Measurements from ENCODE around the gene MSLN. TPM values are rescaled to one million over a fixed set of nuclear protein-coding genes. Genes with fewer than 3 reads are reported as not detected.

Gene MSLN
- polyA plus RNA-seq, 1 of the 3 experiments (the other 2 are of a cell fraction): 0.02 TPM

DNA sequence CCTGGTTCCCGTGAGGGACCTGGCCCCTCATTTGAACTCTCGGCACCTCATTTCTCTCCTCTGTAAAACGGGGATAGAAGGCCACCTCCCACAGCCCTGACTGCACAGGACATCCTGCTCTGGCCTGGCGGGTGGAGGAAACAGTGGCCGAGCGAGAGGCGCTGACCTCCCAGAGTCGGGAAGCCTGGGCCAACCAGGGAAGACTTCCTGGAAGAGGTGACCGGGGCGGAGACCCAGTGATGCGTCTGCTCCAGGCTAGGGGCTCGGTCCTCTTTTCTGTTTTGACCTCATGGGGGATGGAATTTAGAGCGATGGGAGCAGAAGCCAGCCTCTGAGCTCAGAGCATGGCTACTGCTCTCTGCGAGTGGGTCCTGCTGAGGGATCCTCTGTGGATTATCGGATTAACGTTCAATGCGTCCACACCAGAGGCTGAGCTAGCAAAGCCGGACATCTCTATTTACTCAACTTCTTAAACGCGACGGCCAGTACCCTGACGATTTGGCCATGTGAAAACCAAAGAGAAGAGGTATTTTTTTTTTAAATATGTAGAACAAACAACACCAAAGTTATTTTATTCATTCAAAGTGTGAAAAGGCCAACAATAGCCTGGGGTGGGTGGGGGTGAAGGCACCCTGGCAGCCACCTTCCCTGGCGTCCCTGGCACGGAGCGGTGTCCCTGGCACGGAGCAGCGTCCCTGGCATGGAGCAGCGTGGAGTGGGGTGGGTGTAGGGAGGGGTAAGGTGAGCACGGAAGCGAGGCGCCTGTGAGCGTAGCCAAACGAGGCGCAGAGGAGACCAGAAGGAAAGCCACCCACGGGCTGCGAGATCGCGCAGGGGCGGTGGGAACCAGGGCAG, 9.2 kb upstream of the MSLN start:
- Histone ChIP-seq H3K9me3 (peaks cover 1% of the 10 kb centered on the region; the same call in 1 of the 2 replicates), H3F3A (replicated peaks; ENCODE audit: insufficient read depth) (peaks cover 4% of the 10 kb centered on the region), H3K4me3 (ENCODE audit: low read depth in 2 of 2, low read length in 1 of 2) (no peak overlapping the region), H2AFZ (ENCODE audit: low read depth) (no peak overlapping the region), H3K9ac (no peak overlapping the region), H3K4me1 (ENCODE audit: control insufficient read depth in 1 of 2, insufficient read depth in 2 of 2, low read depth in 1 of 2, low read length in 1 of 2) (no peaks in the 10 kb centered on the region), H3K36me3 (replicated peaks in 1 of 2; ENCODE audit: control insufficient read depth in 1 of 2, insufficient read depth in 2 of 2, low read length in 1 of 2) (no peaks in the 10 kb centered on the region), H4K20me1 (ENCODE audit: insufficient read depth) (no peaks in the 10 kb centered on the region), H3K4me2 (no peak overlapping the region), H3K79me2 (ENCODE audit: insufficient read depth) (no peaks in the 10 kb centered on the region), H3K27me3 (ENCODE audit: insufficient read depth) (no peaks in the 10 kb centered on the region), H3K9me2 (no peaks in the 10 kb centered on the region), H3K27ac (ENCODE audit: low read depth in 2 of 2, low read length in 1 of 2) (no peak overlapping the region)
- WGBS (ENCODE audit: low lambda C conversion rate): 85% methylated on average over 38 of the region's 39 CpGs
- ChIA-PET POLR2A (interaction anchor here (1.0 kb wide), 1 partner anchor 31 kb away, joined by 4 read pairs; the partner anchor contains the start of gene ANTKMT), CTCF (interaction anchor here (0.7 to 1.4 kb wide), 3 partner anchors 8 to 35 kb away, joined by 3 to 8 read pairs (median 3); no protein-coding TSS in a partner anchor)
- TF ChIP-seq FOXM1 (IDR thresholded peaks at IDR 0.05; ENCODE audit: low read depth) (no peak), EP300 (IDR thresholded peaks at IDR 0.05; ENCODE audit: borderline replicate concordance in 1 of 2, low read depth in 1 of 2, low read length in 1 of 2) (no peak), EZH2phosphoT487 (IDR thresholded peaks at IDR 0.05; ENCODE audit: borderline replicate concordance, low read depth) (no peak), RAD21 (IDR thresholded peaks at IDR 0.05; ENCODE audit: low read length) (no peak), ELF1 (IDR thresholded peaks at IDR 0.05) (no peak), NFIC (IDR thresholded peaks at IDR 0.05; ENCODE audit: borderline replicate concordance) (no peak), MEF2A (IDR thresholded peaks at IDR 0.05; ENCODE audit: borderline replicate concordance, low read depth) (no peak), SMC3 (IDR thresholded peaks at IDR 0.05; ENCODE audit: low read depth, low read length) (no peak), TCF12 (IDR thresholded peaks at IDR 0.05) (no peak), POLR2AphosphoS5 (IDR thresholded peaks at IDR 0.05; ENCODE audit: low read depth, low read length) (no peak), RCOR1 (IDR thresholded peaks at IDR 0.05; ENCODE audit: low read length) (no peak), TAF1 (IDR thresholded peaks at IDR 0.05; ENCODE audit: borderline replicate concordance, low read depth, low read length) (no peak), JUND (IDR thresholded peaks at IDR 0.05) (no peak), GABPA (IDR thresholded peaks at IDR 0.05; ENCODE audit: low read depth) (no peak), FOSL2 (IDR thresholded peaks at IDR 0.05; ENCODE audit: borderline replicate concordance, low read depth) (no peak), FOXJ3 (CRISPR knock-in tag; IDR thresholded peaks at IDR 0.05) (no peak), RFX5 (IDR thresholded peaks at IDR 0.05; ENCODE audit: low read length) (no peak)
- TF ChIP-seq, protein P1, sequence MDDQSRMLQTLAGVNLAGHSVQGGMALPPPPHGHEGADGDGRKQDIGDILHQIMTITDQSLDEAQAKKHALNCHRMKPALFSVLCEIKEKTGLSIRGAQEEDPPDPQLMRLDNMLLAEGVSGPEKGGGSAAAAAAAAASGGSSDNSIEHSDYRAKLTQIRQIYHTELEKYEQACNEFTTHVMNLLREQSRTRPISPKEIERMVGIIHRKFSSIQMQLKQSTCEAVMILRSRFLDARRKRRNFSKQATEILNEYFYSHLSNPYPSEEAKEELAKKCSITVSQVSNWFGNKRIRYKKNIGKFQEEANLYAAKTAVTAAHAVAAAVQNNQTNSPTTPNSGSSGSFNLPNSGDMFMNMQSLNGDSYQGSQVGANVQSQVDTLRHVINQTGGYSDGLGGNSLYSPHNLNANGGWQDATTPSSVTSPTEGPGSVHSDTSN (IDR thresholded peaks at IDR 0.05): no peak
- TF ChIP-seq, protein P2, sequence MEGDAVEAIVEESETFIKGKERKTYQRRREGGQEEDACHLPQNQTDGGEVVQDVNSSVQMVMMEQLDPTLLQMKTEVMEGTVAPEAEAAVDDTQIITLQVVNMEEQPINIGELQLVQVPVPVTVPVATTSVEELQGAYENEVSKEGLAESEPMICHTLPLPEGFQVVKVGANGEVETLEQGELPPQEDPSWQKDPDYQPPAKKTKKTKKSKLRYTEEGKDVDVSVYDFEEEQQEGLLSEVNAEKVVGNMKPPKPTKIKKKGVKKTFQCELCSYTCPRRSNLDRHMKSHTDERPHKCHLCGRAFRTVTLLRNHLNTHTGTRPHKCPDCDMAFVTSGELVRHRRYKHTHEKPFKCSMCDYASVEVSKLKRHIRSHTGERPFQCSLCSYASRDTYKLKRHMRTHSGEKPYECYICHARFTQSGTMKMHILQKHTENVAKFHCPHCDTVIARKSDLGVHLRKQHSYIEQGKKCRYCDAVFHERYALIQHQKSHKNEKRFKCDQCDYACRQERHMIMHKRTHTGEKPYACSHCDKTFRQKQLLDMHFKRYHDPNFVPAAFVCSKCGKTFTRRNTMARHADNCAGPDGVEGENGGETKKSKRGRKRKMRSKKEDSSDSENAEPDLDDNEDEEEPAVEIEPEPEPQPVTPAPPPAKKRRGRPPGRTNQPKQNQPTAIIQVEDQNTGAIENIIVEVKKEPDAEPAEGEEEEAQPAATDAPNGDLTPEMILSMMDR (IDR thresholded peaks at IDR 0.05): no peak
- TF ChIP-seq, protein P3, sequence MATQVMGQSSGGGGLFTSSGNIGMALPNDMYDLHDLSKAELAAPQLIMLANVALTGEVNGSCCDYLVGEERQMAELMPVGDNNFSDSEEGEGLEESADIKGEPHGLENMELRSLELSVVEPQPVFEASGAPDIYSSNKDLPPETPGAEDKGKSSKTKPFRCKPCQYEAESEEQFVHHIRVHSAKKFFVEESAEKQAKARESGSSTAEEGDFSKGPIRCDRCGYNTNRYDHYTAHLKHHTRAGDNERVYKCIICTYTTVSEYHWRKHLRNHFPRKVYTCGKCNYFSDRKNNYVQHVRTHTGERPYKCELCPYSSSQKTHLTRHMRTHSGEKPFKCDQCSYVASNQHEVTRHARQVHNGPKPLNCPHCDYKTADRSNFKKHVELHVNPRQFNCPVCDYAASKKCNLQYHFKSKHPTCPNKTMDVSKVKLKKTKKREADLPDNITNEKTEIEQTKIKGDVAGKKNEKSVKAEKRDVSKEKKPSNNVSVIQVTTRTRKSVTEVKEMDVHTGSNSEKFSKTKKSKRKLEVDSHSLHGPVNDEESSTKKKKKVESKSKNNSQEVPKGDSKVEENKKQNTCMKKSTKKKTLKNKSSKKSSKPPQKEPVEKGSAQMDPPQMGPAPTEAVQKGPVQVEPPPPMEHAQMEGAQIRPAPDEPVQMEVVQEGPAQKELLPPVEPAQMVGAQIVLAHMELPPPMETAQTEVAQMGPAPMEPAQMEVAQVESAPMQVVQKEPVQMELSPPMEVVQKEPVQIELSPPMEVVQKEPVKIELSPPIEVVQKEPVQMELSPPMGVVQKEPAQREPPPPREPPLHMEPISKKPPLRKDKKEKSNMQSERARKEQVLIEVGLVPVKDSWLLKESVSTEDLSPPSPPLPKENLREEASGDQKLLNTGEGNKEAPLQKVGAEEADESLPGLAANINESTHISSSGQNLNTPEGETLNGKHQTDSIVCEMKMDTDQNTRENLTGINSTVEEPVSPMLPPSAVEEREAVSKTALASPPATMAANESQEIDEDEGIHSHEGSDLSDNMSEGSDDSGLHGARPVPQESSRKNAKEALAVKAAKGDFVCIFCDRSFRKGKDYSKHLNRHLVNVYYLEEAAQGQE (IDR thresholded peaks at IDR 0.05; ENCODE audit: low read depth, low read length): no peak
- no peak for DNase-seq
